NB4 (cell line): ENCODE data around the gene ANKS1A.
"Not testable (repeated sequence)": the region's sequence is repeated elsewhere in the genome, so short reads cannot be mapped to it uniquely, and the experiment has no call there.

Experiments used
- DNase-seq: peaks from one replicate; pipeline ENCODE4 v3.0.0; 2010; ENCODE audit warnings: low read depth
- H3K4me3 ChIP-seq: one replicate; pipeline ENCODE4 v1.5.1; 2011; ENCODE audit warnings: mild to moderate bottlenecking, low read depth, low read length, moderate library complexity
- MYC ChIP-seq: IDR thresholded peaks from 2 replicates; pipeline ENCODE4 v1.6.1; 2011; ENCODE audit warnings: low read depth, low read length
- POLR2A ChIP-seq: IDR thresholded peaks from 2 replicates; pipeline ENCODE4 v1.6.1; 2011; ENCODE audit warnings: mild to moderate bottlenecking; ENCODE audit not compliant: insufficient read length; ENCODE audit errors: extremely low read depth
- TF ChIP-seq, protein P1 (sequence below): IDR thresholded peaks from 2 replicates; pipeline ENCODE4 v1.6.1; 2011; ENCODE audit warnings: low read depth, low read length
- TF ChIP-seq, protein P2 (sequence below): IDR thresholded peaks from one replicate; pipeline ENCODE4 v1.5.1; 2012; ENCODE audit warnings: low read depth, low read length

Gene ANKS1A

DNA sequence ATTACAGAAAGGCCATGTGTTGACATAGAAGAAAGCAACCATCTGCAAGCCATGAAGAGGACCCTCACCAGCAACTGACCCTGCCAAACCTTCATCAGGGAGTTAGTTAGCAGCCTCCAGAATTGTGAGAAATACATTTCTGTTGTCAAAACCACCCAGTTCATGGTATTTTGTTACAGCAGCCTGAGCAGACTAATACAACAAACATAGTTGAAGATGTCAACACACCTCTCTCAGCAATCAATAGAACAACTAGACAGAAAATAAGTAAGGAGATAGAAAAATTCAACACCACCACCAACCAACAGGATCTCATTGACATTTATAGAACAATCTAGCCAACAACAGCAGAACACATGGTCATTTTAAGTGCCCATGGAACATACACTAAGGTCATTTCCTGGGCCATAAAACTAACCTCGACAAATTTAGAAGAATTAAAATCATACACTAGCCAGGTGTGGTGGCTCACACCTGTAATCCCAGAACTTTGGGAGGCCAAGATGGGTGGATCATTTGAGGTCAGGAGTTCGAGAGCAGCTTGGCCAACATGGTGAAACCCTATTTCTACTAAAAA, 219.3 kb downstream of the ANKS1A start:
- DNase-seq = no peak
- TF ChIP-seq POLR2A (no peak), MYC (no peak)
- TF ChIP-seq, protein P1, sequence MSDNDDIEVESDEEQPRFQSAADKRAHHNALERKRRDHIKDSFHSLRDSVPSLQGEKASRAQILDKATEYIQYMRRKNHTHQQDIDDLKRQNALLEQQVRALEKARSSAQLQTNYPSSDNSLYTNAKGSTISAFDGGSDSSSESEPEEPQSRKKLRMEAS = no peak
- TF ChIP-seq, protein P2, sequence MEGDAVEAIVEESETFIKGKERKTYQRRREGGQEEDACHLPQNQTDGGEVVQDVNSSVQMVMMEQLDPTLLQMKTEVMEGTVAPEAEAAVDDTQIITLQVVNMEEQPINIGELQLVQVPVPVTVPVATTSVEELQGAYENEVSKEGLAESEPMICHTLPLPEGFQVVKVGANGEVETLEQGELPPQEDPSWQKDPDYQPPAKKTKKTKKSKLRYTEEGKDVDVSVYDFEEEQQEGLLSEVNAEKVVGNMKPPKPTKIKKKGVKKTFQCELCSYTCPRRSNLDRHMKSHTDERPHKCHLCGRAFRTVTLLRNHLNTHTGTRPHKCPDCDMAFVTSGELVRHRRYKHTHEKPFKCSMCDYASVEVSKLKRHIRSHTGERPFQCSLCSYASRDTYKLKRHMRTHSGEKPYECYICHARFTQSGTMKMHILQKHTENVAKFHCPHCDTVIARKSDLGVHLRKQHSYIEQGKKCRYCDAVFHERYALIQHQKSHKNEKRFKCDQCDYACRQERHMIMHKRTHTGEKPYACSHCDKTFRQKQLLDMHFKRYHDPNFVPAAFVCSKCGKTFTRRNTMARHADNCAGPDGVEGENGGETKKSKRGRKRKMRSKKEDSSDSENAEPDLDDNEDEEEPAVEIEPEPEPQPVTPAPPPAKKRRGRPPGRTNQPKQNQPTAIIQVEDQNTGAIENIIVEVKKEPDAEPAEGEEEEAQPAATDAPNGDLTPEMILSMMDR = no peak
- no peak overlapping the region for H3K4me3 ChIP-seq

DNA sequence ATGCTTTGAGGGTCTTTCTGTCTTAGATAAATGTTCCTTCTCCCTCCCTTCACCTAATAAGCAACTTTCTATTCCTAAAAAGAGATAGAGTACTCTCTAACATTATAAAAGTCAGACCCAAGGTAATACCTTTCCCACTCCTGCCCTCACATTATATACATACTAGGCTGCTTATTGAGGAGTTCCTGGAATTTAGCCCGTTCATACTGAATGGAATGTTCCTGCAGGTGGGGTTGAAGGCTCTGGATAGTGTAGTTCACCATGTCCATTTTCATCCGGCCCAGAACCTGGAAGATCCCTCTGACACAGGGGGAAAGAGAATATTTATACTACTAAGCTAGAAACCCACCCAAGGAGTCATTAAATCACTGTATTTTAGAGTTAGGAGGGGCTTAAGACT, 231.7 kb downstream of the ANKS1A start:
- H3K4me3 ChIP-seq = no peak overlapping the region
- TF ChIP-seq POLR2A (no peak), MYC (no peak)
- TF ChIP-seq, protein P1 = no peak
- TF ChIP-seq, protein P2 = no peak
- DNase-seq = no peak

DNA sequence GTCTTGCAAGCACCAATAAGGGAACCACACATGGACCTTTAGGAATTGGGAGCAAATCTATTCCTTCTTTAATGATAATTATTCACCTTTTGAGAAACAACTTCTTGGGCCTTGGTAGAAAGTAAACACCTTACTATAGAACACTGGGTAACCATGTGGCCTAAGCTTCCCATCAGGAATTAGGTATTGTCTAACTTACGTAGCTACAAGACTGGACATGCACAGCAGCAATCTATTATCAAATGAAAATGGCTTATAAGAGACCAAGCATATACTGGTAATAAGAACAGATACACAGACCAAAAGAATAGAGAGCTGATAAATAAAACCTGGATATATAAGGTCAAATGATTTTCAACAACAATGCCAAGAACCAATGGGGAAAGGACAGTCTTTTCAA, 235.3 kb downstream of the ANKS1A start:
- TF ChIP-seq, protein P2 = no peak
- TF ChIP-seq MYC = no peak
- TF ChIP-seq POLR2A = no peak
- TF ChIP-seq, protein P1 = no peak
- no peak for DNase-seq
- no peak overlapping the region for H3K4me3 ChIP-seq

DNA sequence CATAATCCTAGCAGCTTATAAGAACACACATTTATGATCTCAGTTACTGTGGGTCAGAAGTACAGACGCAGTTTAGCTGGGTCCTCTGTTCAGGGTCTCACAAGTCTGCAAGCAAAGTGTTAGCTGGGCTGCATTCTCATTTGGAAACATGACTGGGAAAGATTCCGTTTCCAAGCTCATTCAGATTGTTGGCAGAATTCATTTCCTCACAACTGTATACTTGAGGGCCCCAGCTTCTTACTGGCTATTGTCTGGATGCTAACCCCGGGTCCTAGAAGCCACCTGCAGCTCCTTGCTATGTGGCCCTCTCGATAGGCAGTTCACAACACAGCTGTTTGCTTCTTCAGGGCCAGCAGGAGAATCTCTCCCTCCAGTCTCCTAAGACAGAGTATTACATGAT, 239.0 kb downstream of the ANKS1A start:
- DNase-seq = no peak
- TF ChIP-seq MYC = no peak
- TF ChIP-seq POLR2A = no peak
- TF ChIP-seq, protein P1 = no peak
- TF ChIP-seq, protein P2 = no peak
- H3K4me3 ChIP-seq = no peak overlapping the region

DNA sequence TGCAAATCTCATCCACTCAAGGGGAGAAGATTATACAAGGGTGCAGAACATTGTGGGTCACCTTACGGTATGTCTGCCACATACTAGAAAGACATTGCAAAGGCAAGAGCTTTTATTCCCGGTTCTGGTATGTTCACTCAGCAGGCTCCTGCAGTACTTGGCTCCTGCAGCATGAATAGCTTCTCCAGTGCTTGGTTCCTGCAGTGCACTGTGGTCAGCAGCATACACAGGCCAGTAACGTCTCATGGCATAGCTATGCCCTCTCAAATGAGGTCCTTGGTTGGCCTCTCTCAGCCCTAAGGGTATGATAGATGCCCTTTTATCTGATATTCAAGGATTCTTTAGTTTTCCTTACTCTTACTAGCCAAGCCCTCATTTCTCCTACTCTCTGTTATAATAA, 239.4 kb downstream of the ANKS1A start:
- no peak overlapping the region for H3K4me3 ChIP-seq
- TF ChIP-seq MYC (no peak), POLR2A (no peak)
- TF ChIP-seq, protein P2 = no peak
- TF ChIP-seq, protein P1 = no peak
- no peak for DNase-seq

DNA sequence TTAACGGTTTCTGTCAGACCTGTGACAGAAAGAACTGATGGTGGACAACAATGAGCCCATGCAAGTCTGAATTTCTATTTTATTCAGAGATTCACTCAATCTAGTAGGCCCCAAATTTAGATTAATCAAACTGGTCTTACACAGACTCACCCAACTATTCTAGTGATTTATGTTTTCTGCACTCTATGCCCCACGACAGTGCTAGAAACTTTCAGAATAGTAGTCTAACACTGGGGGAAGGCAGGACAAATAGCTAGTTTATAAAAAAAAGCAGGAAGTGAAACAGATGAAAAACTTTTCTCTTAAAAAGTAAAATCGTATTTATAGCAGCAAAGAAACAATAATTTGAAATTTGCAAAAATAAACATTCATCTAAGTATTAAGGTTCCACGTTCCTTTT, 247.1 kb downstream of the ANKS1A start:
- DNase-seq = no peak
- no peak overlapping the region for H3K4me3 ChIP-seq
- TF ChIP-seq MYC (no peak), POLR2A (no peak)
- TF ChIP-seq, protein P1 = no peak
- TF ChIP-seq, protein P2 = no peak

DNA sequence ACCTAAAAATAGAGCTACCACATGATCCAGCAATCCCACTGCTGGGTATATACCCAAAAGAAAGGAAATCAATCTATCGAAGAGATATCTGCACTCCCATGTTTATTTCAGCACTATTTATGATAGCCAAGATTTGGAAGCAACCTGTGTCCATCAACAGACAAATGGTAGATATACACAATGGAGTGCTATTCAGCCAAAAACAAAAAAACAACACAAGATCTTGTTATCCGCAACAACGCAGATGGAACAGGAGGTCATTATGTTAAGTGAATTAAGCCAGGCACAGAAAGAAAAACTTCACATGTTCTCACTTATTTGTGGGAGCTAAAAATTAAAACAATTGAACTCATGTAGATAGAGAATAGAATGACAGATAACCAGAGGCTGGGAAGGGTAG, 249.1 kb downstream of the ANKS1A start:
- not testable (repeated sequence) for H3K4me3 ChIP-seq, DNase-seq
